Stimulated activated CD4-positive, alpha-beta T cell treated with anti-CD3 and anti-CD28 coated beads, Interleukin-15, amount 100 ng/mL, for 1 hour (primary cell): Measurements from ENCODE around the gene TSPEAR.

Source experiments
- DNase-seq, 2 donors: peaks; one replicate each; pipeline ENCODE4 v3.0.0-alpha.2; 2020; ENCODE audit warnings: low read depth in 1 of 2, low spot score in 1 of 2

The TSPEAR gene

GRCh38 chr21:44495611-44496563 lies 215.5 kb downstream of the TSPEAR start:
- DNase-seq, result no peak

GRCh38 chr21:44494956-44495355 lies 216.4 kb downstream of the TSPEAR start:
- DNase-seq, result no peak

- no peak for DNase-seq
Measured at GRCh38 chr21:44494418-44494817, 217.0 kb downstream of the TSPEAR start.

- DNase-seq, result no peak
Measured at GRCh38 chr21:44492567-44493385, 218.6 kb downstream of the TSPEAR start.

- DNase-seq, result no peak
Measured at GRCh38 chr21:44490816-44491215, 220.6 kb downstream of the TSPEAR start.

- DNase-seq, result no peak
Measured at GRCh38 chr21:44490405-44490804, 221.0 kb downstream of the TSPEAR start.

- DNase-seq, result no peak
Measured at GRCh38 chr21:44489962-44490361, 221.4 kb downstream of the TSPEAR start.

- peak in 1 of 2 donors; percentile 35 for DNase-seq
Measured at GRCh38 chr21:44487831-44488230, 223.5 kb downstream of the TSPEAR start.

GRCh38 chr21:44486302-44486701 lies 225.1 kb downstream of the TSPEAR start:
- no peak for DNase-seq

- DNase-seq, result no peak
Measured at GRCh38 chr21:44485796-44486195, 225.6 kb downstream of the TSPEAR start.

- peak in 1 of 2 donors; percentile 45 for DNase-seq
Measured at GRCh38 chr21:44485254-44485793, 226.0 kb downstream of the TSPEAR start.

GRCh38 chr21:44484498-44485253 lies 226.7 kb downstream of the TSPEAR start:
- DNase-seq, result no peak

- DNase-seq, result no peak
Measured at GRCh38 chr21:44483288-44484237, 227.8 kb downstream of the TSPEAR start.

GRCh38 chr21:44482581-44483287 lies 228.6 kb downstream of the TSPEAR start:
- DNase-seq, result no peak

- no peak for DNase-seq
Measured at GRCh38 chr21:44480200-44481053, 230.9 kb downstream of the TSPEAR start.

- peak in 1 of 2 donors; percentile 20 for DNase-seq
Measured at GRCh38 chr21:44479556-44480199, 231.7 kb downstream of the TSPEAR start.

- DNase-seq, result no peak
Measured at GRCh38 chr21:44478801-44479167, 232.6 kb downstream of the TSPEAR start.
